Thymus (tissue), 11 donors: ENCODE results near the gene SH2D6. TPM values are rescaled to one million over a fixed set of nuclear protein-coding genes. Genes with fewer than 3 reads are reported as not detected.

Experiments used
- DNase-seq, 9 donors: peaks; one replicate each; pipeline ENCODE4 v3.0.0-alpha.2; 2013; ENCODE audit warnings: low spot score in 9 of 9, low read depth in 6 of 9, missing footprints in 1 of 9
- H3K27ac ChIP-seq, 2 donors: one replicate each; pipeline ENCODE4 v1.5.1; 2013; ENCODE audit warnings: control low read depth in 1 of 2, low read depth in 1 of 2, low read length in 1 of 2, mild to moderate bottlenecking in 1 of 2, moderate library complexity in 1 of 2
- H3K27me3 ChIP-seq, 2 donors: one replicate each; pipeline ENCODE4 v1.5.1; 2013; ENCODE audit warnings: low read length in 1 of 2; ENCODE audit not compliant: control insufficient read depth in 2 of 2, insufficient read depth in 1 of 2
- H3K36me3 ChIP-seq, 2 donors: one replicate each; pipeline ENCODE4 v1.5.1; 2013; ENCODE audit warnings: low read length in 1 of 2, mild to moderate bottlenecking in 1 of 2, moderate library complexity in 1 of 2; ENCODE audit not compliant: control insufficient read depth in 2 of 2, insufficient read depth in 2 of 2
- H3K4me1 ChIP-seq, 2 donors: one replicate each; pipeline ENCODE4 v1.5.1; 2013; ENCODE audit warnings: low read length in 2 of 2; ENCODE audit not compliant: control insufficient read depth in 2 of 2, insufficient read depth in 2 of 2
- H3K4me3 ChIP-seq, 2 donors: one replicate each; pipeline ENCODE4 v1.5.1; 2013; ENCODE audit warnings: low read length in 2 of 2, control low read depth in 1 of 2, mild to moderate bottlenecking in 1 of 2
- H3K9me3 ChIP-seq, 2 donors: one replicate each; pipeline ENCODE4 v1.5.1; 2013; ENCODE audit warnings: low read length in 1 of 2, mild to moderate bottlenecking in 1 of 2; ENCODE audit not compliant: control insufficient read depth in 2 of 2, insufficient read depth in 1 of 2
- WGBS: extraction: QIAGEN DNeasy Blood & Tissue Kit; methylation state at CpG from one replicate; pipeline ENCODE4 v1.1.7; 2013; 5-methylcytosine and 5-hydroxymethylcytosine counted together
- polyA plus RNA-seq: library from polyadenylated mRNA; stranded (reverse); fragments of 200-250 nt; gene quantifications from one replicate; pipeline ENCODE4 v1.2.3, GENCODE V29; 2013
- total RNA-seq: library from RNA; stranded (reverse); fragments of 120-200 nt; gene quantifications from one replicate; pipeline ENCODE4 v1.2.4, GENCODE V29; 2013
- donor health status: healthy.

SH2D6 gene
- total and polyA plus RNA-seq, 2 donors, result 0.33 to 0.55 TPM

- no peaks in the 10 kb centered on the region for H3K36me3 ChIP-seq
- no peak for DNase-seq
- no peaks in the 10 kb centered on the region for H3K9me3 ChIP-seq
- H3K27ac ChIP-seq, result no peak overlapping the region
- WGBS, result 97% methylated on average over 5 of the region's 5 CpGs
- H3K4me3 ChIP-seq, result no peak overlapping the region
- H3K4me1 ChIP-seq, result peaks cover 18 to 31% of the 10 kb centered on the region in 2 donors
- H3K27me3 ChIP-seq, result no peaks in the 10 kb centered on the region
These were observed 22.2 kb downstream of the SH2D6 start for GRCh38 chr2:85440729-85441128.

GRCh38 chr2:85441864-85442263, 23.4 kb downstream of the SH2D6 start:
- DNase-seq, result no peak
- 67% methylated on average over 4 of the region's 4 CpGs for WGBS
- H3K27me3 ChIP-seq, result no peaks in the 10 kb centered on the region
- peaks cover 10 to 20% of the 10 kb centered on the region in 2 donors for H3K4me1 ChIP-seq
- H3K4me3 ChIP-seq, result no peak overlapping the region
- H3K36me3 ChIP-seq, result no peaks in the 10 kb centered on the region
- no peak overlapping the region for H3K27ac ChIP-seq
- no peaks in the 10 kb centered on the region for H3K9me3 ChIP-seq

- no peaks in the 10 kb centered on the region for H3K4me1 ChIP-seq
- no peak overlapping the region for H3K4me3 ChIP-seq
- 98% methylated on average over 6 of the region's 6 CpGs for WGBS
- no peaks in the 10 kb centered on the region for H3K27me3 ChIP-seq
- DNase-seq, result no peak
- H3K9me3 ChIP-seq, result no peaks in the 10 kb centered on the region
- H3K27ac ChIP-seq, result no peak overlapping the region
- H3K36me3 ChIP-seq, result no peaks in the 10 kb centered on the region
These were observed 26.2 kb downstream of the SH2D6 start for GRCh38 chr2:85444629-85445172.

GRCh38 chr2:85445316-85446295, 27.1 kb downstream of the SH2D6 start:
- 97% methylated on average over 5 of the region's 5 CpGs for WGBS

GRCh38 chr2:85446296-85447221, 28.0 kb downstream of the SH2D6 start:
- WGBS, result 87% methylated on average over 14 of the region's 14 CpGs
- H3K27ac ChIP-seq, result no peak overlapping the region
- no peak for DNase-seq

More at GRCh38 chr2:85445316-85446295, 27.1 kb downstream of the SH2D6 start:
- no peaks in the 10 kb centered on the region for H3K36me3 ChIP-seq
- no peak for DNase-seq
- H3K4me3 ChIP-seq, result no peak overlapping the region
- no peaks in the 10 kb centered on the region for H3K4me1 ChIP-seq
- H3K27ac ChIP-seq, result no peak overlapping the region
- no peaks in the 10 kb centered on the region for H3K9me3 ChIP-seq
- H3K27me3 ChIP-seq, result no peaks in the 10 kb centered on the region

GRCh38 chr2:85447222-85447585, 28.7 kb downstream of the SH2D6 start:
- Histone ChIP-seq H3K27me3 (no peaks in the 10 kb centered on the region), H3K36me3 (no peaks in the 10 kb centered on the region), H3K4me3 (no peak overlapping the region), H3K4me1 (peaks cover 0 to under 1% of the 10 kb centered on the region in 2 donors), H3K9me3 (no peaks in the 10 kb centered on the region), H3K27ac (no peak overlapping the region)
- no peak for DNase-seq
- WGBS, result 92% methylated on average over 8 of the region's 8 CpGs

More at GRCh38 chr2:85446296-85447221, 28.0 kb downstream of the SH2D6 start:
- Histone ChIP-seq H3K9me3 (no peaks in the 10 kb centered on the region), H3K36me3 (no peaks in the 10 kb centered on the region), H3K27me3 (no peaks in the 10 kb centered on the region), H3K4me1 (no peaks in the 10 kb centered on the region), H3K4me3 (no peak overlapping the region)

GRCh38 chr2:85448461-85449213, 30.1 kb downstream of the SH2D6 start:
- no peak overlapping the region for H3K4me3 ChIP-seq
- H3K27me3 ChIP-seq, result no peaks in the 10 kb centered on the region
- H3K27ac ChIP-seq, result no peak overlapping the region
- H3K9me3 ChIP-seq, result no peaks in the 10 kb centered on the region
- peaks cover 0 to 3% of the 10 kb centered on the region in 2 donors for H3K4me1 ChIP-seq
- DNase-seq, result no peak
- WGBS, result 97% methylated on average over 8 of the region's 8 CpGs
- no peaks in the 10 kb centered on the region for H3K36me3 ChIP-seq

GRCh38 chr2:85449214-85449588, 30.7 kb downstream of the SH2D6 start:
- Histone ChIP-seq H3K27me3 (no peaks in the 10 kb centered on the region), H3K9me3 (no peaks in the 10 kb centered on the region), H3K4me1 (peaks cover 0 to 3% of the 10 kb centered on the region in 2 donors), H3K27ac (no peak overlapping the region), H3K4me3 (no peak overlapping the region), H3K36me3 (no peaks in the 10 kb centered on the region)
- 94% methylated on average over 7 of the region's 7 CpGs for WGBS
- DNase-seq, result no peak
